OCI-LY7 (cell line): Measurements from ENCODE around the gene HAPSTR1. TPM values are rescaled to one million over a fixed set of nuclear protein-coding genes. Genes with fewer than 3 reads are reported as not detected.

Experiments used
- BruUV-seq: library from RNA; stranded (reverse); fragments of 400-500 nt; replicated peaks from 2 replicates; lab custom pipeline; 2021; lab: Mats Ljungman, UMichigan
- CTCF ChIA-PET: fragments of 300-600 bp; sonication (Branson Sonifier 250); formaldehyde crosslinking; loops from one replicate; lab custom pipeline; 2022; ENCODE audit warnings: antibody characterized with exemption; ENCODE audit not compliant: unreplicated experiment; lab: Charles Lee
- POLR2A ChIA-PET: fragments of 300-600 bp; sonication (Branson Sonifier 250); formaldehyde crosslinking; loops from one replicate; lab custom pipeline; 2022; ENCODE audit warnings: antibody characterized with exemption; lab: Charles Lee
- DNase-seq: peaks from one replicate; pipeline ENCODE4 v3.0.0-alpha.2; 2015; ENCODE audit warnings: low spot score
- H2AFZ ChIP-seq: fragments of 200-600 bp; sonication (generic), shearing (Covaris generic); 2 replicates; pipeline ENCODE4 v1.6.1; 2014; ENCODE audit warnings: mild to moderate bottlenecking, antibody characterized with exemption, low read length, moderate library complexity
- H3K27ac ChIP-seq: fragments of 200-600 bp; sonication (generic); 2 replicates; pipeline ENCODE4 v1.5.1; 2014; ENCODE audit warnings: mixed run types, low read depth, mild to moderate bottlenecking, moderate library complexity, low read length, inconsistent platforms; ENCODE audit not compliant: poor library complexity, severe bottlenecking
- H3K36me3 ChIP-seq: fragments of 200-600 bp; sonication (generic); 2 replicates; pipeline ENCODE4 v1.6.1; 2014; ENCODE audit warnings: mild to moderate bottlenecking, antibody characterized with exemption, low read length, moderate library complexity, mixed read lengths; ENCODE audit not compliant: insufficient read depth
- H3K4me1 ChIP-seq: fragments of 200-600 bp; sonication (generic); 2 replicates; pipeline ENCODE4 v1.5.1; 2014; ENCODE audit warnings: mild to moderate bottlenecking, low read length; ENCODE audit not compliant: insufficient read depth, poor library complexity, severe bottlenecking
- H3K4me2 ChIP-seq: fragments of 200-600 bp; sonication (generic); 2 replicates; pipeline ENCODE4 v1.6.1; 2014; ENCODE audit warnings: mild to moderate bottlenecking, low read length
- H3K4me3 ChIP-seq: fragments of 200-600 bp; sonication (generic); 2 replicates; pipeline ENCODE4 v1.5.1; 2014; ENCODE audit warnings: mild to moderate bottlenecking, low read depth, low read length; ENCODE audit not compliant: poor library complexity, severe bottlenecking
- H3K79me2 ChIP-seq: fragments of 200-600 bp; sonication (generic); 2 replicates; pipeline ENCODE4 v1.6.1; 2016; ENCODE audit warnings: low read depth, mild to moderate bottlenecking, low read length, moderate library complexity, mixed read lengths; ENCODE audit not compliant: insufficient read depth
- H3K9me2 ChIP-seq: fragments of 200-600 bp; sonication (generic); 2 replicates; pipeline ENCODE4 v1.6.1; 2016; ENCODE audit warnings: mild to moderate bottlenecking, low read length, mixed read lengths; ENCODE audit not compliant: insufficient read depth
- H3K9me3 ChIP-seq: fragments of 200-600 bp; sonication (generic); 2 replicates; pipeline ENCODE4 v1.6.1; 2014; ENCODE audit warnings: mild to moderate bottlenecking, mixed run types, low read length, mixed read lengths
- H4K20me1 ChIP-seq: fragments of 200-600 bp; sonication (generic); 2 replicates; pipeline ENCODE4 v1.6.1; 2014; ENCODE audit warnings: mild to moderate bottlenecking, antibody characterized with exemption, low read length, moderate library complexity, mixed read lengths; ENCODE audit not compliant: insufficient read depth
- EZH2phosphoT487 ChIP-seq: fragments of 200-600 bp; sonication (generic); IDR thresholded peaks from 2 replicates; pipeline ENCODE4 v1.6.1; 2018; ENCODE audit warnings: low read depth, borderline replicate concordance, mild to moderate bottlenecking, mixed run types, antibody characterized with exemption, low read length, moderate library complexity, mixed read lengths
- intact Hi-C: fragments of 100-400 bp; cut with micrococcal nuclease; formaldehyde crosslinking; loops from one replicate; pipeline ENCODE4 v1.10.0; 2022; ENCODE audit not compliant: unreplicated experiment
- total RNA-seq, 2 experiments: library from RNA; depleted of rRNA in 1 of 2; stranded (reverse); fragments of >200 nt in 1 of 2; shearing (Covaris generic) in 1 of 2; gene quantifications; 2 replicates each; pipeline ENCODE4 v1.2.3, GENCODE V29; 2014 to 2022
- TF ChIP-seq, protein P1 (sequence below): fragments of 200-600 bp; sonication (generic); conservative IDR thresholded peaks from 2 replicates; pipeline ENCODE4 v1.5.1; 2014; ENCODE audit warnings: mild to moderate bottlenecking, antibody characterized with exemption, low read length, moderate library complexity, mixed read lengths

The HAPSTR1 gene
- total RNA-seq, 2 experiments from 2014 or later = 50.9 to 71.5 TPM

DNA sequence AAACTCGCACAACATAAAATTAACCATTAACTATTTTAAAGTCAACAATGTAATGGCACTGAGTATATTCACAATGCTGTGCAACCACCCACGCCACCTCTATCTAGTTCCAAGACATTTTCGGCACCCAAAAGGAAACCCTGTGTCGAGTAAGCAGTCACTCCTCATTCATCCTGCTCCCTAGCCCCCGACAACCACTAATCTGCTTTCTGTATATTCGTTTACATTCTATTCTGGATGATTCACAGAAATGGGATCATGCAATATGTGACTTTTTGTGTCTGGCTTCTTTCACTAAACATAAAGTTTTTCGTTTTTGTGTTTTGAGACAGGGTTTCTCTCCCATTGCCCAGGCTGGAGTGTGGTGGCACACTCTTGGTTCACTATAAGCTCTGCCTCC lies 42.2 kb upstream of the HAPSTR1 start:
- ChIA-PET CTCF (no interaction called here), POLR2A (interaction anchor here (0.5 kb wide), 1 partner anchor 60 kb away, joined by 4 read pairs; no protein-coding TSS in a partner anchor)
- Histone ChIP-seq H3K27ac (no peak overlapping the region), H2AFZ (no peak overlapping the region), H3K9me3 (peaks cover 8% of the 10 kb centered on the region; the same call in 1 of the 2 replicates), H3K4me1 (no peaks in the 10 kb centered on the region), H3K36me3 (no peaks in the 10 kb centered on the region), H3K4me2 (no peak overlapping the region), H3K9me2 (no peaks in the 10 kb centered on the region), H3K4me3 (no peak overlapping the region), H3K79me2 (no peaks in the 10 kb centered on the region), H4K20me1 (no peaks in the 10 kb centered on the region)
- TF ChIP-seq, protein P1, sequence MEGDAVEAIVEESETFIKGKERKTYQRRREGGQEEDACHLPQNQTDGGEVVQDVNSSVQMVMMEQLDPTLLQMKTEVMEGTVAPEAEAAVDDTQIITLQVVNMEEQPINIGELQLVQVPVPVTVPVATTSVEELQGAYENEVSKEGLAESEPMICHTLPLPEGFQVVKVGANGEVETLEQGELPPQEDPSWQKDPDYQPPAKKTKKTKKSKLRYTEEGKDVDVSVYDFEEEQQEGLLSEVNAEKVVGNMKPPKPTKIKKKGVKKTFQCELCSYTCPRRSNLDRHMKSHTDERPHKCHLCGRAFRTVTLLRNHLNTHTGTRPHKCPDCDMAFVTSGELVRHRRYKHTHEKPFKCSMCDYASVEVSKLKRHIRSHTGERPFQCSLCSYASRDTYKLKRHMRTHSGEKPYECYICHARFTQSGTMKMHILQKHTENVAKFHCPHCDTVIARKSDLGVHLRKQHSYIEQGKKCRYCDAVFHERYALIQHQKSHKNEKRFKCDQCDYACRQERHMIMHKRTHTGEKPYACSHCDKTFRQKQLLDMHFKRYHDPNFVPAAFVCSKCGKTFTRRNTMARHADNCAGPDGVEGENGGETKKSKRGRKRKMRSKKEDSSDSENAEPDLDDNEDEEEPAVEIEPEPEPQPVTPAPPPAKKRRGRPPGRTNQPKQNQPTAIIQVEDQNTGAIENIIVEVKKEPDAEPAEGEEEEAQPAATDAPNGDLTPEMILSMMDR = no peak
- DNase-seq = no peak
- intact Hi-C loops = loop anchor here (10.0 kb wide), 1 partner anchor 66 kb away; no protein-coding TSS in a partner anchor
- no TSS peak for BruUV-seq

DNA sequence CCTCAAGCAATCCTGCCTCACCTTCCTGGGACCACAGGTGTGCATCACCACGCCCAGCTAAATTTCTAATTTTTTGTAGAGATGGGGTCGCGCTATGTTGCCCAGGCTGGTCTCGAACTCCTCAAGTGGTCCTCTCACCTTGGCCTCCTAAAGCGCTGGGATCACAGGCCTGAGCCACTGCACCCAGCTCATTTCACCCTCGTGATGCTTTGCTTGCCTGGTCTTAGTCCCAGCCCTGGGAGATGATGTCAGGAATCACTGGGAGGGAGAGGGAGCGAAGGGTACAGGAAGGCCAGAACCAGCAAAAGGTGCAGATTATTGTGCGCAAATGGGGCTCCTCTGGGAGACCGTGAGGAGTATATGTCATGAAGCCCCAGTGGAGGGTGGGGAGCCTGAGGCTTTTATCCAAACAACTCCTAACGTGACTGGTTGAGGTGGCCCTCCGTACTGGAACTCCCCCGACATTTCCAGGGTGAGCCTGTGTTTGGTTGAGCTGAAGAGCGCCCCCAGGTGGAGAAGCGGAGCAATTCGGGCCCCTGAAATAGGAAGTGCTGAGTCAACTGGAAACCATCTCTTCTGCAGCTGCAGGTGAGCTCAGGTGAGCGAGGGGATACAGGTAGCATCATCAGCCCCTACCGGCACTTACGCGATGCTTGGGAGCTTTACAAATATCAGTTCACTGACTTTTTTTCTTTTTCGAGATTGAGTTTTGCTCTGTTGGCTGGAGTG lies 41.2 kb upstream of the HAPSTR1 start:
- H3K4me1 ChIP-seq = no peaks in the 10 kb centered on the region
- intact Hi-C loops = loop anchor here (10.0 kb wide), 1 partner anchor 85 kb away; no protein-coding TSS in a partner anchor
- no peak for TF ChIP-seq EZH2phosphoT487
- TF ChIP-seq, protein P1 = peak; percentile 85
- peak; percentile 27 for DNase-seq
- no TSS peak for BruUV-seq
- no peaks in the 10 kb centered on the region for H4K20me1 ChIP-seq
- CTCF ChIA-PET = no interaction called here
- no peak overlapping the region for H2AFZ ChIP-seq
- H3K36me3 ChIP-seq = no peaks in the 10 kb centered on the region
- H3K9me2 ChIP-seq = no peaks in the 10 kb centered on the region
- no peak overlapping the region for H3K27ac ChIP-seq
- H3K4me3 ChIP-seq = no peak overlapping the region
- H3K4me2 ChIP-seq = no peak overlapping the region
- POLR2A ChIA-PET = no interaction called here
- peaks cover 8% of the 10 kb centered on the region; the same call in 1 of the 2 replicates for H3K9me3 ChIP-seq
- H3K79me2 ChIP-seq = no peaks in the 10 kb centered on the region
